GM12874 (cell line): Measurements from ENCODE around the gene SPDYE16.
"Not testable (repeated sequence)": the region's sequence is repeated elsewhere in the genome, so short reads cannot be mapped to it uniquely, and the experiment has no call there.

Experiments used
- CTCF ChIP-seq: IDR thresholded peaks from 2 replicates; pipeline ENCODE4 v1.5.1; 2011; ENCODE audit warnings: low read depth, mild to moderate bottlenecking, control low read depth, low read length, moderate library complexity; ENCODE audit not compliant: insufficient read depth

Gene SPDYE16, protein sequence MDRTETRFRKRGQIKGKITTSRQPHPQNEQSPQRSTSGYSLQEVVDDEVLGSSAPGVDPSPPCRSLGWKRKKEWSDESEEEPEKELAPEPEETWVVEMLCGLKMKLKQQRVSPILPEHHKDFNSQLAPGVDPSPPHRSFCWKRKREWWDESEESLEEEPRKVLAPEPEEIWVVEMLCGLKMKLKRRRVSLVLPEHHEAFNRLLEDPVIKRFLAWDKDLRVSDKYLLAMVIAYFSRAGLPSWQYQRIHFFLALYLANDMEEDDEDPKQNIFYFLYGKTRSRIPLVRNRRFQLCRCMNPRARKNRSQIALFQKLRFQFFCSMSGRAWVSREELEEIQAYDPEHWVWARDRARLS

GRCh38 chr7:76543197-76543596 lies at the start of gene SPDYE16:
TSS of gene SPDYE16 (minus strand) at chr7:76543297. CDS start at chr7:76541459, 1,838 bp downstream.
- not testable (repeated sequence) for TF ChIP-seq CTCF

DNA sequence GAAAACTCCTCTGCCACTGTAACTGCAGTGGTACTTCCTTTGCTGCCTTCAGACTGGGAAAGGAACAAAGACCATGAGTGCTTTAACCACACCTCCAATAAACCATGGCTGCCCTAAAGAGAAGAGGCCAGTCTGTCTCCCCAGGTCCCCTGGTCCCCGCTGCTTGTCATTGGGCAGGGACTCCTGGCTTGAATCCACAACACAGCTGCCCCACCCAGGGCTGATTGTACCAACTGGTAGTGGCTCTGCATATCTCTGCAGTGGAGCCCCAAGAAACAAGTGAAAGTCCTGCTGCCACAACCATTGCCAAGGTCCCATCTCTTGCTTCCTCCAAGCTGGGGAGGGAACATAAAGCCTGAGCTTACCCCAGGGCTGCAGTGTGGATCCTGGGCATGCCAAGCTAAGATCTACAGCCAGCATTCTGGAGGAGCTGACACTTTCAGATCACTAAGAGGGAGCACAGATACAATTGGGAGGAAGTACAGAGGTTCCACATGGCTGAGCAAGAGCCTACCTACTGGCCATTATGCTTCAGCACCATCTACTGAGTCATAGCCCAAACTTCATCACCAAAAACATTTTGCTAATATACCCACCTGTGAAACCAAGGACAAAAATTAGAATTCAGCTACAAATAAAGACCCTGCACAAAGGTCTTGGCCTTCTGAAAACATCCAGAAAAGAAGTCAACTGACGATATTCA lies 48.7 kb upstream of the SPDYE16 start:
- TF ChIP-seq CTCF, result 0 out of 2 replicates have a peak, but pooled peaks have one; percentile 20

DNA sequence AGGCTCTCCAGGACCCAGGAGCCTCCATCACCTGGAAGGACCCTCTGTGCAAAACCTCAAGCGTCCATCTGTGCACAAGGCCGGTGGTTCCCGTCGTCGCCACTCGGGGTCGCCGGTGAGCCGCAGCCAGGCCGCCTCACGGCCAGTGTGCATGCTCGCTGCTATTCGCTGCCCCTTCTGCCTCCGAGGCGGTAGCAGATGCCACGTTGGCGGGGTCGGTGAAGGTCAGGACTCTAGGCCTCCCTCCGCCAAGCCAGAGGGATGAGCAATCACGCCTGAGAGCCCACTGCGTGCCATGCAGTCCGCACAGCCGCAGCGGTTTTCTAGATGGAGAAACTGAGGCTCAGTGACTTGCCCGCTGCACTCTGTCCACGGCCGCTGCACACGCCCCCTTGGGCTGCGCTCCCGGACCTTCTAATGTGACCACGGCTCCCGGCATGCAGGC lies 27.1 kb downstream of the SPDYE16 start:
- peak; percentile 93 for TF ChIP-seq CTCF

DNA sequence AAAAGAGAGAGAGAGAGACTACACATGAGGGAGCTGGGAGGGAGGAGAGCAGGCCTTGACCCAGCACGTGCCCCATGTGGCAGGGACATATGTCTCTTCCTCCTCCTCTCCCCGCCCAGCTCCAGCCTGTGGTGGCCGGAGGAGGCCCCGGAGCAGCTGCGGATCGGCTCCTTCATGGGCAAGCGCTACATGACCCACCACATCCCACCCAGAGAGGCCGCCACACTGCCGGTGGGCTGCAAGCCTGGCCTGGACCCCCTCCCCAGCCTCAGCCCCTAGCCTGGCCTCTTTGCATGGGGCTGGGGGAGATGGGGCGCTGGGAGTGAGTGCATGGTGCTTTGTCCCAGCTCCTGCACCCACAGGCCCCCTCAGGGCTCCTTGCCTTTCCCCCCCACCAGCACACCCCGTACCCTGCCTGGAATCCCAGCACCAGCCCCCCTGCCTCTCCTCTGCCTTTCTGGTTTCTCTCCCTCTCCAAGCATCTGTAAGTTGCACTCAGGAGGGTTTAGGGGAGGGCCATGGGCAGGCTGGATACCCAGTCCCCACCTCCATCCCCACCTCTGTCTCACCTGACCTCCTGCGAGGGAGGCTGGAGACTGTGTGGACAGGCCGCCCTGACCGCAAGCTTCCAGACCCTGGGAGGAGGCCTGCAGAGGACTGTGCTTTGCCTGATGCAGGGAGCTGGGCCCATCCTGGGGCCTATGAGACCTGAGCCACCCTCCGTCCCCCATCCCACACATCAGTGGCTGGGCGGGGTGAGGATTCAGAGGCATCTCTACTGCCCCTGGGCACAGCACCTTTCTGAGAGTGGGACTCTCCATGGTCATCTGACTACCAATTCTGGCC lies 27.9 kb downstream of the SPDYE16 start:
- TF ChIP-seq CTCF, result no peak

DNA sequence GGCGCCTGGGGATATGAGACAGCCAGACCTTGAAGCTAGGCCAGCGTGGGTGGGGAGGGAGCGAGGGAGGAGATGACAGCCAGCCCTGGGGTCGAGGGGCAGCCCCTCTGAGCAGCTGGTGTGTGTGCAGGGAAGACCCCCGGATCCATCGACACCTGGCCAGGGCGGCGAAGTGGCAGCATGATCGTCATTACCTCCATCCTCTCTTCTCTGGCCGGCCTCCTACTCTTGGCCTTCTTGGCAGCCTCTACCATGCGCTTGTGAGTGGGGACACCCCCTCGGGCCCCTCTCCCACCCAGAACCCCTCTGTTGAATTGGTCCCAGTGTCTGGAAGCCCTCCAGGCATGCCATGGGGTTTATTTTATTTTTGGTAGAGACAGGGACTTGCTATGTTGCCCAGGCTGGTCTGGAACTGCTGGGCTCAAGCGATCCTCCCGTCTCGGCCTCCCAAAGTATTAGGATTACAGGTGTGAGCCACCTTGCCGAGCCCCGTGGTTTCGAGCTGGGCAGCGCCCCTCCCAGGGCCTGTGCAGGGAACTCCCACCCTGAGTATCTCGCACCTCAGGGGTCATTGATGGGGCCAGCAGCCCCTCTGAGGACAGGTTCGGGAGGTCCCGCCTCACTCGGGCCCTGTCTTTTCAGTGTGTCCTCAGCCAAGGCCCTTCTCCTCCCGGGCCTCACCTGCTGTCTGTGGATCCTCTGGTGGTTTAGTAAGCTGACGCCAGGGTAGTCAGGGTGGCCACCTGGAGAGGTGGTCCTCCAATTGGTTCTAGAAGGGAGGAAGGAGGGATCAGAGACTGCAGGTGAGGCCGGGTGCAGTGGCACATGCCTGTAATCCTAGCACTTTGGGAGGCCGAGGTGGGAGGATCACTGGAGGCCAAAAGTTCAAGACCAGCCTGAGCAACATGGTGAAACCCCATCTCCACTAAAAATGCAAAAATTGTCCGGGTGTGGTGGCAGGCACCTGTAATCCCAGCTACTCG lies 29.0 kb downstream of the SPDYE16 start:
- no peak for TF ChIP-seq CTCF

- TF ChIP-seq CTCF, result peak; percentile 50
Observed at GRCh38 chr7:76512941-76513816, 29.9 kb downstream of the SPDYE16 start.
